Measurements from ENCODE around the gene PSME3IP1.

- no peak for TF ChIP-seq EP300 (IDR thresholded peaks at IDR 0.05; ENCODE audit: borderline replicate concordance)
- no peak for TF ChIP-seq CREB1 (IDR thresholded peaks at IDR 0.05; ENCODE audit: low read depth)
- TF ChIP-seq FOXM1 (IDR thresholded peaks at IDR 0.05; ENCODE audit: borderline replicate concordance, low read depth), result no peak
- no peak for TF ChIP-seq EGR1 (IDR thresholded peaks at IDR 0.05)
- no peak for TF ChIP-seq USF1 (IDR thresholded peaks at IDR 0.05)
- no peak for TF ChIP-seq NFIC (IDR thresholded peaks at IDR 0.05)
- TF ChIP-seq MAX (IDR thresholded peaks at IDR 0.05), result no peak
- no peak for TF ChIP-seq CEBPB (IDR thresholded peaks at IDR 0.05)
- no peak for TF ChIP-seq TCF12 (IDR thresholded peaks at IDR 0.05; ENCODE audit: low read depth)
- TF ChIP-seq ZBTB7A (IDR thresholded peaks at IDR 0.05; ENCODE audit: low read depth), result no peak
Measured at GRCh38 chr16:57186872-57187854, 1.3 kb upstream of the PSME3IP1 start.

All from Ishikawa (cell line).